Fibroblast of lung (primary cell): ENCODE measurements around the gene ELP2. TPM values are rescaled to one million over a fixed set of nuclear protein-coding genes. Genes with fewer than 3 reads are reported as not detected.

Experiments
- DNase-seq, 2 donors: peaks; one replicate each; pipeline versions ENCODE4 v3.0.0 to v3.0.0-alpha.2; 2010; ENCODE audit warnings: low read depth in 2 of 2
- H2AFZ ChIP-seq: 2 replicates; pipeline ENCODE4 v1.5.1; 2012; ENCODE audit warnings: low read length, control low read depth, inconsistent platforms
- H3K27ac ChIP-seq: 2 replicates; pipeline ENCODE4 v1.5.1; 2011; ENCODE audit warnings: low read length, control low read depth; ENCODE audit not compliant: insufficient read depth
- H3K27me3 ChIP-seq: 2 replicates; pipeline ENCODE4 v1.5.1; 2011; ENCODE audit warnings: mild to moderate bottlenecking, low read length; ENCODE audit not compliant: control insufficient read depth, insufficient read depth
- H3K36me3 ChIP-seq: 2 replicates; pipeline ENCODE4 v1.5.1; 2011; ENCODE audit warnings: low read length; ENCODE audit not compliant: control insufficient read depth, insufficient read depth
- H3K4me1 ChIP-seq: 2 replicates; pipeline ENCODE4 v1.5.1; 2011; ENCODE audit warnings: low read length; ENCODE audit not compliant: control insufficient read depth, insufficient read depth; ENCODE audit errors: extremely low read depth
- H3K4me2 ChIP-seq: 2 replicates; pipeline ENCODE4 v1.5.1; 2011; ENCODE audit warnings: low read length, control low read depth; ENCODE audit not compliant: insufficient read depth; ENCODE audit errors: extremely low read depth
- H3K4me3 ChIP-seq, 4 experiments: fragments of 200-600 bp in 1 of 4; sonication (generic) in 1 of 4; replicated peaks in 1 of 4; 2 replicates each; pipeline ENCODE4 v1.5.1; 2011 to 2016; ENCODE audit warnings: low read length in 4 of 4, low read depth in 3 of 4, mild to moderate bottlenecking in 3 of 4, control low read depth in 2 of 4, inconsistent platforms in 1 of 4, mixed read lengths in 1 of 4; ENCODE audit not compliant: insufficient read depth in 1 of 4; ENCODE audit errors: control extremely low read depth in 1 of 4
- H3K79me2 ChIP-seq: 2 replicates; pipeline ENCODE4 v1.5.1; 2012; ENCODE audit warnings: mild to moderate bottlenecking, low read length, inconsistent platforms; ENCODE audit not compliant: control insufficient read depth, insufficient read depth
- H3K9ac ChIP-seq: 2 replicates; pipeline ENCODE4 v1.5.1; 2011; ENCODE audit warnings: mild to moderate bottlenecking, low read length, control low read depth; ENCODE audit not compliant: insufficient read depth
- H3K9me3 ChIP-seq: 2 replicates; pipeline ENCODE4 v1.5.1; 2012; ENCODE audit warnings: low read depth, low read length; ENCODE audit not compliant: control insufficient read depth, insufficient read depth
- H4K20me1 ChIP-seq: 2 replicates; pipeline ENCODE4 v1.5.1; 2011; ENCODE audit warnings: low read length; ENCODE audit not compliant: control insufficient read depth, insufficient read depth; ENCODE audit errors: extremely low read depth
- CTCF ChIP-seq, 2 donors: IDR thresholded peaks in 1 of 2; conservative IDR thresholded peaks in 1 of 2; 1 replicate in 1 of 2; 2 replicates in 1 of 2; pipeline ENCODE4 v1.5.1; 2011 to 2012; ENCODE audit warnings: low read length in 2 of 2, control low read depth in 1 of 2, inconsistent platforms in 1 of 2, low read depth in 1 of 2, mild to moderate bottlenecking in 1 of 2
- EZH2 ChIP-seq: IDR thresholded peaks from 2 replicates; pipeline ENCODE4 v1.5.1; 2012; ENCODE audit warnings: low read length, control low read depth, mild to moderate bottlenecking; ENCODE audit errors: missing control alignments
- polyA plus RNA-seq, 2 donors: library from polyadenylated mRNA; depleted of rRNA in 1 of 2; stranded (reverse) in 1 of 2; unstranded in 1 of 2; fragments of >200 nt; gene quantifications; 2 replicates each; pipeline ENCODE4 v1.2.1, GENCODE V29; 2011 to 2012; ENCODE audit warnings: missing spikeins in 1 of 2
- total RNA-seq: library from RNA; depleted of rRNA; stranded (reverse); fragments of >200 nt; gene quantifications from 2 replicates; pipeline ENCODE4 v1.2.1, GENCODE V29; 2014

ELP2 gene
- total and polyA plus RNA-seq, 2 donors (not counting 1 experiment from before 2014, with no cell fraction given) = 96.6 to 309 TPM

GRCh38 chr18:36153203-36153602, 23.5 kb downstream of the ELP2 start:
- Histone ChIP-seq H3K27me3 (no peaks in the 10 kb centered on the region), H4K20me1 (no peaks in the 10 kb centered on the region), H3K36me3 (peaks cover 3% of the 10 kb centered on the region), H2AFZ (no peak overlapping the region), H3K9me3 (no peaks in the 10 kb centered on the region), H3K4me2 (no peak overlapping the region), H3K4me3 (peak overlapping the region in 1 of 4 experiments; percentile 5), H3K4me1 (peaks cover 25% of the 10 kb centered on the region), H3K79me2 (no peaks in the 10 kb centered on the region), H3K9ac (no peak overlapping the region), H3K27ac (peak overlapping the region; percentile 88)
- DNase-seq = peak; percentile 80 to 99
- TF ChIP-seq EZH2 = no peak
- TF ChIP-seq CTCF (conservative IDR thresholded peaks at IDR 0.05 in 1 of 2, IDR thresholded peaks at IDR 0.05 in 1 of 2; ENCODE audit: low read depth in 1 of 2, low read length in 2 of 2) = no peak

GRCh38 chr18:36153771-36154170, 24.1 kb downstream of the ELP2 start:
- H3K27ac ChIP-seq = peak overlapping the region; percentile 88
- no peaks in the 10 kb centered on the region for H3K79me2 ChIP-seq
- peaks cover 1% of the 10 kb centered on the region for H3K36me3 ChIP-seq
- no peak overlapping the region for H2AFZ ChIP-seq
- TF ChIP-seq CTCF (conservative IDR thresholded peaks at IDR 0.05 in 1 of 2, IDR thresholded peaks at IDR 0.05 in 1 of 2; ENCODE audit: low read depth in 1 of 2, low read length in 2 of 2) = no peak
- no peak for TF ChIP-seq EZH2
- no peak overlapping the region for H3K9ac ChIP-seq
- H3K9me3 ChIP-seq = no peaks in the 10 kb centered on the region
- H3K4me3 ChIP-seq = no peak overlapping the region
- H4K20me1 ChIP-seq = no peaks in the 10 kb centered on the region
- DNase-seq = peak in 1 of 2 donors; percentile 53
- peaks cover 30% of the 10 kb centered on the region for H3K4me1 ChIP-seq
- no peak overlapping the region for H3K4me2 ChIP-seq
- no peaks in the 10 kb centered on the region for H3K27me3 ChIP-seq

- no peak for TF ChIP-seq CTCF (conservative IDR thresholded peaks at IDR 0.05 in 1 of 2, IDR thresholded peaks at IDR 0.05 in 1 of 2; ENCODE audit: low read depth in 1 of 2, low read length in 2 of 2)
- TF ChIP-seq EZH2 = no peak
- peak in 1 of 2 donors; percentile 78 for DNase-seq
- no peak overlapping the region for H3K4me2 ChIP-seq
- H3K4me3 ChIP-seq = no peak overlapping the region
- H3K9ac ChIP-seq = no peak overlapping the region
- H3K9me3 ChIP-seq = no peaks in the 10 kb centered on the region
- no peaks in the 10 kb centered on the region for H3K27me3 ChIP-seq
- no peaks in the 10 kb centered on the region for H4K20me1 ChIP-seq
- H3K36me3 ChIP-seq = peaks cover 5% of the 10 kb centered on the region
- no peak overlapping the region for H2AFZ ChIP-seq
- H3K27ac ChIP-seq = peak overlapping the region; percentile 91
- no peaks in the 10 kb centered on the region for H3K79me2 ChIP-seq
- peaks cover 31% of the 10 kb centered on the region for H3K4me1 ChIP-seq
These were observed 26.4 kb downstream of the ELP2 start for GRCh38 chr18:36155851-36156757.
